H1 (cell line): ENCODE results near the gene ARMC9. TPM values are rescaled to one million over a fixed set of nuclear protein-coding genes. Genes with fewer than 3 reads are reported as not detected.

Source experiments
- BACH1 ChIP-seq: IDR thresholded peaks from 2 replicates; pipeline ENCODE4 v1.6.1; 2012; ENCODE audit warnings: low read length, improper control_type of control experiment
- CTBP2 ChIP-seq: IDR thresholded peaks from 2 replicates; pipeline ENCODE4 v1.7.0; 2011; ENCODE audit warnings: borderline replicate concordance, mild to moderate bottlenecking, moderate library complexity, mixed read lengths, low read length; ENCODE audit not compliant: insufficient read depth, insufficient read length
- HDAC6 ChIP-seq: IDR thresholded peaks from one replicate; pipeline ENCODE4 v1.7.1; 2012; ENCODE audit warnings: low read depth, mild to moderate bottlenecking, inconsistent platforms, low read length, moderate library complexity
- polyA plus RNA-seq, 7 experiments: library from polyadenylated mRNA; depleted of rRNA in 3 of 7; stranded (reverse) in 5 of 7; unstranded in 2 of 7; fragments of >200 nt in 5 of 7; fragments of 200-250 nt in 2 of 7; gene quantifications; 1 replicate in 5 of 7; 2 replicates in 1 of 7; 4 replicates in 1 of 7; pipeline versions ENCODE4 v1.2.1 to v1.2.3, GENCODE V29; 2011 to 2013; ENCODE audit warnings: missing spikeins in 2 of 7, mixed read lengths in 2 of 7
- total RNA-seq: library from RNA; stranded (reverse); fragmentation: NEBNext Ultra II Directional; extraction: Animal tissue kit (Norgen Biotek cat#: 25700); gene quantifications from 2 replicates; pipeline ENCODE4 v1.2.1, GENCODE V29; 2021
- TF ChIP-seq, protein P1 (sequence below), 3 experiments: IDR thresholded peaks; 1 replicate in 2 of 3; 2 replicates in 1 of 3; pipeline versions ENCODE4 v1.5.1 to v1.6.1; 2011; ENCODE audit warnings: low read length in 3 of 3, mild to moderate bottlenecking in 3 of 3, inconsistent platforms in 2 of 3, low read depth in 1 of 3, moderate library complexity in 1 of 3; ENCODE audit not compliant: insufficient read depth in 1 of 3; ENCODE audit errors: control extremely low read depth in 1 of 3
- TF ChIP-seq, protein P2 (sequence below): IDR thresholded peaks from 2 replicates; pipeline ENCODE4 v1.6.1; 2012; ENCODE audit warnings: inconsistent platforms

Gene ARMC9
- total and polyA plus RNA-seq, 2 of the 8 experiments (the other 6 are each of a cell fraction or from before 2014, with no cell fraction given), result 23.2 to 36.1 TPM

DNA sequence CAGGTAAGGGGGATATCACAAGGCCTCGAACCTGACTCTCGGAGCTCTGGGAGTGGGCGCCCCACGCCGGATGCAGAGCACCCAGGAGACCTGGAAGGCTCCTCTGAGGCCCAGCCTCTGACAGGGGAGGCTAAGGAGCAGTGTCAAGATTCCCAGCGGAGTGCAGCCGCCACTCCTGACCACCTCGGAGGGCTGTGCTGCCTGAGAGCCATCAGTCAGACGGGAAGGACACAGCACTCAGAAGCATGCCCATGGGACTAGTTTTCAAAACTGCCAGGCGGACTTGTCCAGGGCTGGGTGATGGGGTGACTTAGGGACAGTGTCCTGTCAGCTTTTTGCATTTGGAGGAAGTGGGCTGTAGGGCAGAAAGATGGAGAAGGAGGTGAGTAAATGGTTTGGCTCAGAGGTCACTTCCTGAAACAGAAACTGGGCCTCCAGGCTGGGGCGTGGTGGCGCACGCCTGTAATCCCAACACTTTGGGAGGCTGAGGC is 162.5 kb downstream of the ARMC9 start (continued):
- TF ChIP-seq, protein P1, sequence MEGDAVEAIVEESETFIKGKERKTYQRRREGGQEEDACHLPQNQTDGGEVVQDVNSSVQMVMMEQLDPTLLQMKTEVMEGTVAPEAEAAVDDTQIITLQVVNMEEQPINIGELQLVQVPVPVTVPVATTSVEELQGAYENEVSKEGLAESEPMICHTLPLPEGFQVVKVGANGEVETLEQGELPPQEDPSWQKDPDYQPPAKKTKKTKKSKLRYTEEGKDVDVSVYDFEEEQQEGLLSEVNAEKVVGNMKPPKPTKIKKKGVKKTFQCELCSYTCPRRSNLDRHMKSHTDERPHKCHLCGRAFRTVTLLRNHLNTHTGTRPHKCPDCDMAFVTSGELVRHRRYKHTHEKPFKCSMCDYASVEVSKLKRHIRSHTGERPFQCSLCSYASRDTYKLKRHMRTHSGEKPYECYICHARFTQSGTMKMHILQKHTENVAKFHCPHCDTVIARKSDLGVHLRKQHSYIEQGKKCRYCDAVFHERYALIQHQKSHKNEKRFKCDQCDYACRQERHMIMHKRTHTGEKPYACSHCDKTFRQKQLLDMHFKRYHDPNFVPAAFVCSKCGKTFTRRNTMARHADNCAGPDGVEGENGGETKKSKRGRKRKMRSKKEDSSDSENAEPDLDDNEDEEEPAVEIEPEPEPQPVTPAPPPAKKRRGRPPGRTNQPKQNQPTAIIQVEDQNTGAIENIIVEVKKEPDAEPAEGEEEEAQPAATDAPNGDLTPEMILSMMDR (IDR thresholded peaks at IDR 0.05; ENCODE audit: control extremely low read depth in 1 of 3, insufficient read depth in 1 of 3, low read depth in 1 of 3, low read length in 3 of 3), result no peak
- TF ChIP-seq BACH1, result no peak
- TF ChIP-seq HDAC6, result no peak
- no peak for TF ChIP-seq CTBP2
- TF ChIP-seq, protein P2, sequence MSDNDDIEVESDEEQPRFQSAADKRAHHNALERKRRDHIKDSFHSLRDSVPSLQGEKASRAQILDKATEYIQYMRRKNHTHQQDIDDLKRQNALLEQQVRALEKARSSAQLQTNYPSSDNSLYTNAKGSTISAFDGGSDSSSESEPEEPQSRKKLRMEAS, result no peak
